ENCODE data around the gene TRIM50. TPM values are rescaled to one million over a fixed set of nuclear protein-coding genes. Genes with fewer than 3 reads are reported as not detected.

TRIM50 gene
- total RNA-seq, 1 experiment from 2014 or later = not detected

DNA sequence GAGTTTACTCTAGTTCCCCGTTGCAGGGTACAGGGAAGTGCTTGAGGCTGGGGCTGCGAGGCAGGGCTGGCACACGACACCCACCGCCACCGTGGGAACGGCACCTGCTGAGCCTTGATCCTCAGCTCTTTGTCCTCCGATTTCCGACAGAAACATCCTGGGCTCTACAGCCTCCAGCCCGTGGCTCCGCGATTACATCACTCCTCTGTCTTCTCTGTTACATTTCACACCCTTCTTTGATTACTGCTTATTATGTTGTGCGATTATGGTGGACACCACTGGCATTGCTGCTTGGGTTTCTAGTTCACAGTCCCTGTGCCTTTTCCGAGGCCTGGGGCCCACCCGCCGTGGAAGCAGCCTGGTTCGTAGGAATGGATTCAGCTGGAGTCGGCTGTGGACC, 26.9 kb upstream of the TRIM50 start:
- Histone ChIP-seq H3K27me3 (ENCODE audit: low read length) (no peaks in the 10 kb centered on the region), H4K20me1 (ENCODE audit: low read length) (no peaks in the 10 kb centered on the region), H3K4me1 (ENCODE audit: insufficient read depth, low read length) (peaks cover 9% of the 10 kb centered on the region), H2AFZ (ENCODE audit: low read length) (no peak overlapping the region), H3K4me3 (ENCODE audit: low read length) (no peak overlapping the region), H3K79me2 (ENCODE audit: low read length) (no peaks in the 10 kb centered on the region), H3K9ac (ENCODE audit: low read length) (no peak overlapping the region), H3F3A (ENCODE audit: low read length, unreplicated experiment) (no peaks in the 10 kb centered on the region), H3K9me2 (replicated peaks; ENCODE audit: low read length) (no peaks in the 10 kb centered on the region), H3K9me3 (ENCODE audit: low read length) (no peaks in the 10 kb centered on the region), H3K36me3 (ENCODE audit: low read depth, low read length) (no peaks in the 10 kb centered on the region), H3K4me2 (ENCODE audit: low read length) (no peak overlapping the region), H3K27ac (ENCODE audit: low read length) (no peak overlapping the region)
- ChIA-PET CTCF (no interaction called here), POLR2A (ENCODE audit: unreplicated experiment) (no interaction called here)
- intact Hi-C loops (cut with micrococcal nuclease) = no loop called here
- no peak for TF ChIP-seq EZH2 (IDR thresholded peaks at IDR 0.05; ENCODE audit: low read length, unreplicated experiment)
- TF ChIP-seq EZH2phosphoT487 (IDR thresholded peaks at IDR 0.05; ENCODE audit: borderline replicate concordance, low read length) = no peak
- TF ChIP-seq, protein P1, sequence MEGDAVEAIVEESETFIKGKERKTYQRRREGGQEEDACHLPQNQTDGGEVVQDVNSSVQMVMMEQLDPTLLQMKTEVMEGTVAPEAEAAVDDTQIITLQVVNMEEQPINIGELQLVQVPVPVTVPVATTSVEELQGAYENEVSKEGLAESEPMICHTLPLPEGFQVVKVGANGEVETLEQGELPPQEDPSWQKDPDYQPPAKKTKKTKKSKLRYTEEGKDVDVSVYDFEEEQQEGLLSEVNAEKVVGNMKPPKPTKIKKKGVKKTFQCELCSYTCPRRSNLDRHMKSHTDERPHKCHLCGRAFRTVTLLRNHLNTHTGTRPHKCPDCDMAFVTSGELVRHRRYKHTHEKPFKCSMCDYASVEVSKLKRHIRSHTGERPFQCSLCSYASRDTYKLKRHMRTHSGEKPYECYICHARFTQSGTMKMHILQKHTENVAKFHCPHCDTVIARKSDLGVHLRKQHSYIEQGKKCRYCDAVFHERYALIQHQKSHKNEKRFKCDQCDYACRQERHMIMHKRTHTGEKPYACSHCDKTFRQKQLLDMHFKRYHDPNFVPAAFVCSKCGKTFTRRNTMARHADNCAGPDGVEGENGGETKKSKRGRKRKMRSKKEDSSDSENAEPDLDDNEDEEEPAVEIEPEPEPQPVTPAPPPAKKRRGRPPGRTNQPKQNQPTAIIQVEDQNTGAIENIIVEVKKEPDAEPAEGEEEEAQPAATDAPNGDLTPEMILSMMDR (conservative IDR thresholded peaks at IDR 0.05; ENCODE audit: low read depth, low read length) = no peak
- ATAC-seq = no peak
- no peak for DNase-seq
- no TSS peak for BruUV-seq (replicated peaks)

DNA sequence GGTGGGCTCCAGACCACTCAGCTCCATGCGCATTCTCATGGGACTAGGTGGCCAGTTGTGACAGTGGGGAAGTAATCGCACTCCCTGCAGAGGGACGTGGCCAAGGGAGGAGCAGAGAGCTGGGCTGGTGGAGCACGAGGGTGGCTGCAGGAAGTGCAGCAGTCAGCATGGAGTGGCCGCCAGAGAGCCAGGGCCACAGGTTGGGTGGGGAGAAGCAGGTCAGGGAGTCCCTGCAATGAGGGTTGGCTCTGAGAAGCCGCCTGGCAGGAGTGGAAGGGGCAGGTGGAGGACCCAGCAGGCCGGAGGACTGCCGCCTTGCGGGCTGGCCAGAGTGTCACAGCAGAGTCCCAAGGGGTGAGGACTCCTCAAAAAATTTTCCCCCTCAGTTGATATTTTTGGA, 26.3 kb upstream of the TRIM50 start:
- Histone ChIP-seq H3K4me1 (ENCODE audit: insufficient read depth, low read length) (peaks cover 9% of the 10 kb centered on the region), H3K27ac (ENCODE audit: low read length) (no peak overlapping the region), H3K9ac (ENCODE audit: low read length) (no peak overlapping the region), H3F3A (ENCODE audit: low read length, unreplicated experiment) (no peaks in the 10 kb centered on the region), H3K9me3 (ENCODE audit: low read length) (no peaks in the 10 kb centered on the region), H3K27me3 (ENCODE audit: low read length) (no peaks in the 10 kb centered on the region), H2AFZ (ENCODE audit: low read length) (no peak overlapping the region), H3K79me2 (ENCODE audit: low read length) (no peaks in the 10 kb centered on the region), H4K20me1 (ENCODE audit: low read length) (no peaks in the 10 kb centered on the region), H3K36me3 (ENCODE audit: low read depth, low read length) (no peaks in the 10 kb centered on the region), H3K4me2 (ENCODE audit: low read length) (no peak overlapping the region), H3K9me2 (replicated peaks; ENCODE audit: low read length) (no peaks in the 10 kb centered on the region), H3K4me3 (ENCODE audit: low read length) (no peak overlapping the region)
- BruUV-seq (replicated peaks) = no TSS peak
- intact Hi-C loops (cut with micrococcal nuclease) = no loop called here
- ATAC-seq (no peak), DNase-seq (no peak)
- CTCF ChIA-PET = no interaction called here
- no peak for TF ChIP-seq EZH2 (IDR thresholded peaks at IDR 0.05; ENCODE audit: low read length, unreplicated experiment)
- TF ChIP-seq EZH2phosphoT487 (IDR thresholded peaks at IDR 0.05; ENCODE audit: borderline replicate concordance, low read length) = no peak
- TF ChIP-seq, protein P1 (conservative IDR thresholded peaks at IDR 0.05; ENCODE audit: low read depth, low read length) = no peak
- POLR2A ChIA-PET (ENCODE audit: unreplicated experiment) = no interaction called here

DNA sequence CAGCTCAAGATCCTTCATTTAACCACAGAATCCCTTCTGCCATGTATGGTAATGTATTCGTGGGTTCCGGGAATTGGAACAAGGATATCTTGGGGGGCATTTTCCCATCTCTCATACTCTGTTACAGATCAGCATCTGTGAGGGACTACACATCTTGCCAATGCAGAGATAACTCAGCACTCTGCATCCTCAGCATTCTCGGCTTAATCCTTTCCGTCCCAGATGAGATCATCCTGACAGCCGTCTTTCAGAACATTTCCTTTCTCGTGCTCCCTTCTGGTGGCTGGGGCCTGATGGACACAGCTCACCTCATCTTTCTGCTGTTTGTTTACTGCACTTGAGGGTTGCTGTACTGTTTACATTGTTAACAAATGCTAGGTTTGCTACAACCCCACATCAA, 25.4 kb upstream of the TRIM50 start:
- no peaks in the 10 kb centered on the region for H3K79me2 ChIP-seq (ENCODE audit: low read length)
- H2AFZ ChIP-seq (ENCODE audit: low read length) = no peak overlapping the region
- no peak overlapping the region for H3K9ac ChIP-seq (ENCODE audit: low read length)
- no peak overlapping the region for H3K4me2 ChIP-seq (ENCODE audit: low read length)
- ChIA-PET CTCF (no interaction called here), POLR2A (ENCODE audit: unreplicated experiment) (no interaction called here)
- H3K27ac ChIP-seq (ENCODE audit: low read length) = no peak overlapping the region
- BruUV-seq (replicated peaks) = no TSS peak
- ATAC-seq = no peak
- peaks cover 4% of the 10 kb centered on the region for H3K4me1 ChIP-seq (ENCODE audit: insufficient read depth, low read length)
- intact Hi-C loops (cut with micrococcal nuclease) = no loop called here
- no peaks in the 10 kb centered on the region for H3K9me2 ChIP-seq (replicated peaks; ENCODE audit: low read length)
- H3F3A ChIP-seq (ENCODE audit: low read length, unreplicated experiment) = no peaks in the 10 kb centered on the region
- no peaks in the 10 kb centered on the region for H3K9me3 ChIP-seq (ENCODE audit: low read length)
- no peak for TF ChIP-seq EZH2 (IDR thresholded peaks at IDR 0.05; ENCODE audit: low read length, unreplicated experiment)
- H3K36me3 ChIP-seq (ENCODE audit: low read depth, low read length) = no peaks in the 10 kb centered on the region
- H4K20me1 ChIP-seq (ENCODE audit: low read length) = no peaks in the 10 kb centered on the region
- no peak overlapping the region for H3K4me3 ChIP-seq (ENCODE audit: low read length)
- DNase-seq = no peak
- H3K27me3 ChIP-seq (ENCODE audit: low read length) = no peaks in the 10 kb centered on the region

All from PC-3 (cell line).